ENCODE results near the gene TRIO.

GRCh38 chr5:14218897-14219573, 75.9 kb downstream of the TRIO start:
- TF ChIP-seq ZNF274 (IDR thresholded peaks at IDR 0.05; ENCODE audit: low read depth, low read length): no peak
- no peak for TF ChIP-seq YY1 (IDR thresholded peaks at IDR 0.05; ENCODE audit: insufficient read depth, insufficient read length)
